OCI-LY1 (cell line): ENCODE measurements around the gene PDXP.

ENCODE experiments used
- H2AFZ ChIP-seq: fragments of 200-600 bp; sonication (generic), shearing (Covaris generic); 2 replicates; pipeline ENCODE4 v1.6.0; 2014; ENCODE audit warnings: antibody characterized with exemption, mild to moderate bottlenecking, low read length
- H3F3A ChIP-seq: fragments of 200-600 bp; sonication (generic), shearing (Covaris generic); 2 replicates; pipeline ENCODE4 v1.6.0; 2014; ENCODE audit warnings: mild to moderate bottlenecking, antibody characterized with exemption, low read length, moderate library complexity; ENCODE audit not compliant: insufficient read depth
- H3K27ac ChIP-seq: fragments of 200-600 bp; sonication (generic); 2 replicates; pipeline ENCODE4 v1.5.1; 2014; ENCODE audit warnings: low read length, mixed run types, mild to moderate bottlenecking, low read depth; ENCODE audit not compliant: poor library complexity, severe bottlenecking
- H3K27me3 ChIP-seq: fragments of 200-600 bp; sonication (generic); 2 replicates; pipeline ENCODE4 v1.6.0; 2014; ENCODE audit warnings: antibody characterized with exemption, mild to moderate bottlenecking, low read length, moderate library complexity; ENCODE audit not compliant: insufficient read depth
- H3K36me3 ChIP-seq: fragments of 200-600 bp; sonication (generic); 2 replicates; pipeline ENCODE4 v1.6.1; 2014; ENCODE audit warnings: mild to moderate bottlenecking, antibody characterized with exemption, low read length, moderate library complexity, mixed read lengths; ENCODE audit not compliant: insufficient read depth
- H3K4me1 ChIP-seq: fragments of 200-600 bp; sonication (generic); 2 replicates; pipeline ENCODE4 v1.5.1; 2014; ENCODE audit warnings: mild to moderate bottlenecking, low read length, moderate library complexity; ENCODE audit not compliant: insufficient read depth, severe bottlenecking
- H3K4me2 ChIP-seq: fragments of 200-600 bp; sonication (generic), shearing (Covaris generic); 2 replicates; pipeline ENCODE4 v1.6.1; 2014; ENCODE audit warnings: low read length
- H3K4me3 ChIP-seq: fragments of 200-600 bp; sonication (generic); 2 replicates; pipeline ENCODE4 v1.5.1; 2014; ENCODE audit warnings: low read length, low read depth, mild to moderate bottlenecking, mixed read lengths; ENCODE audit not compliant: poor library complexity, severe bottlenecking
- H3K79me2 ChIP-seq: fragments of 200-600 bp; shearing (Covaris generic); 2 replicates; pipeline ENCODE4 v1.6.1; 2016; ENCODE audit warnings: mixed run types, low read length, mixed read lengths; ENCODE audit not compliant: insufficient read depth
- H3K9ac ChIP-seq: fragments of 200-600 bp; sonication (generic), shearing (Covaris generic); 2 replicates; pipeline ENCODE4 v1.6.1; 2014; ENCODE audit warnings: mild to moderate bottlenecking, low read length, mixed read lengths
- H3K9me2 ChIP-seq: fragments of 200-600 bp; sonication (generic), shearing (Covaris generic); 2 replicates; pipeline ENCODE4 v1.6.1; 2014; ENCODE audit warnings: low read depth, mild to moderate bottlenecking, low read length, mixed read lengths
- H3K9me3 ChIP-seq: fragments of 200-600 bp; shearing (Covaris generic); 2 replicates; pipeline ENCODE4 v1.6.1; 2014; ENCODE audit warnings: low read length, mixed read lengths
- H4K20me1 ChIP-seq: fragments of 200-600 bp; sonication (generic), shearing (Covaris generic); 2 replicates; pipeline ENCODE4 v1.6.0; 2016; ENCODE audit warnings: mild to moderate bottlenecking, low read length; ENCODE audit not compliant: insufficient read depth
- CTCF ChIP-seq: fragments of 200-600 bp; sonication (generic), shearing (Covaris generic); IDR thresholded peaks from 2 replicates; pipeline ENCODE4 v1.5.1; 2017; ENCODE audit warnings: mild to moderate bottlenecking, antibody characterized with exemption, low read length, moderate library complexity, mixed read lengths
- EZH2 ChIP-seq: fragments of 200-600 bp; sonication (generic), shearing (Covaris generic); IDR thresholded peaks from 2 replicates; pipeline ENCODE4 v1.8.0; 2017; ENCODE audit warnings: borderline replicate concordance, mixed run types, mild to moderate bottlenecking, antibody characterized with exemption, low read length, moderate library complexity, mixed read lengths

PDXP gene

GRCh38 chr22:37647317-37647716, 11.2 kb upstream of the PDXP start:
- no peak overlapping the region for H3K4me2 ChIP-seq

GRCh38 chr22:37647928-37648327, 10.6 kb upstream of the PDXP start:
- no peak overlapping the region for H3K27ac ChIP-seq
- H3K79me2 ChIP-seq: no peaks in the 10 kb centered on the region
- no peak overlapping the region for H3K4me2 ChIP-seq
- H3K9me3 ChIP-seq: no peaks in the 10 kb centered on the region
- no peak overlapping the region for H2AFZ ChIP-seq
- H4K20me1 ChIP-seq: no peaks in the 10 kb centered on the region
- H3K4me1 ChIP-seq: no peaks in the 10 kb centered on the region
- TF ChIP-seq EZH2 (no peak), CTCF (no peak)
- peaks cover 74% of the 10 kb centered on the region for H3K36me3 ChIP-seq
- H3F3A ChIP-seq: no peaks in the 10 kb centered on the region
- no peak overlapping the region for H3K9ac ChIP-seq
- no peaks in the 10 kb centered on the region for H3K27me3 ChIP-seq
- no peak overlapping the region for H3K4me3 ChIP-seq
- no peaks in the 10 kb centered on the region for H3K9me2 ChIP-seq

More at GRCh38 chr22:37647317-37647716, 11.2 kb upstream of the PDXP start:
- TF ChIP-seq EZH2 (no peak), CTCF (no peak)
- Histone ChIP-seq H3K27me3 (no peaks in the 10 kb centered on the region), H3K79me2 (no peaks in the 10 kb centered on the region), H4K20me1 (no peaks in the 10 kb centered on the region), H2AFZ (no peak overlapping the region), H3K9ac (no peak overlapping the region), H3K27ac (no peak overlapping the region), H3K4me1 (no peaks in the 10 kb centered on the region), H3K36me3 (peaks cover 76% of the 10 kb centered on the region), H3F3A (no peaks in the 10 kb centered on the region), H3K4me3 (no peak overlapping the region), H3K9me3 (no peaks in the 10 kb centered on the region), H3K9me2 (no peaks in the 10 kb centered on the region)

GRCh38 chr22:37650463-37651136, 7.9 kb upstream of the PDXP start:
- Histone ChIP-seq H3K9me3 (no peaks in the 10 kb centered on the region), H3K27me3 (no peaks in the 10 kb centered on the region), H3K9me2 (no peaks in the 10 kb centered on the region), H3K4me2 (no peak overlapping the region), H3F3A (no peaks in the 10 kb centered on the region), H2AFZ (no peak overlapping the region), H3K36me3 (peaks cover 57% of the 10 kb centered on the region), H3K9ac (no peak overlapping the region), H3K4me3 (no peak overlapping the region), H3K4me1 (no peaks in the 10 kb centered on the region), H4K20me1 (no peaks in the 10 kb centered on the region), H3K79me2 (no peaks in the 10 kb centered on the region), H3K27ac (no peak overlapping the region)
- TF ChIP-seq EZH2 (no peak), CTCF (no peak)
